Choroid plexus epithelial cell (primary cell): Measurements from ENCODE around the gene KLHL9.
"Not testable (repeated sequence)": the region's sequence is repeated elsewhere in the genome, so short reads cannot be mapped to it uniquely, and the experiment has no call there.

Experiments
- DNase-seq: peaks from one replicate; pipeline ENCODE4 v3.0.0-alpha.2; 2010; ENCODE audit warnings: low read depth
- H3K4me3 ChIP-seq: 2 replicates; pipeline ENCODE4 v1.5.1; 2011; ENCODE audit warnings: low read depth, mild to moderate bottlenecking, control low read depth, low read length, moderate library complexity
- TF ChIP-seq, protein P1 (sequence below): conservative IDR thresholded peaks from 2 replicates; pipeline ENCODE4 v1.5.1; 2011; ENCODE audit warnings: low read depth, mild to moderate bottlenecking, control low read depth, inconsistent platforms, low read length, moderate library complexity

The KLHL9 gene

GRCh38 chr9:21334701-21335632 lies at the start of gene KLHL9:
KLHL9 (minus strand) TSS chr9:21335404; CDS start chr9:21334859, 545 bp downstream.
- peak; percentile 94 for DNase-seq
- H3K4me3 ChIP-seq: peak within 1 kb of the TSS; percentile 84
- TF ChIP-seq, protein P1, sequence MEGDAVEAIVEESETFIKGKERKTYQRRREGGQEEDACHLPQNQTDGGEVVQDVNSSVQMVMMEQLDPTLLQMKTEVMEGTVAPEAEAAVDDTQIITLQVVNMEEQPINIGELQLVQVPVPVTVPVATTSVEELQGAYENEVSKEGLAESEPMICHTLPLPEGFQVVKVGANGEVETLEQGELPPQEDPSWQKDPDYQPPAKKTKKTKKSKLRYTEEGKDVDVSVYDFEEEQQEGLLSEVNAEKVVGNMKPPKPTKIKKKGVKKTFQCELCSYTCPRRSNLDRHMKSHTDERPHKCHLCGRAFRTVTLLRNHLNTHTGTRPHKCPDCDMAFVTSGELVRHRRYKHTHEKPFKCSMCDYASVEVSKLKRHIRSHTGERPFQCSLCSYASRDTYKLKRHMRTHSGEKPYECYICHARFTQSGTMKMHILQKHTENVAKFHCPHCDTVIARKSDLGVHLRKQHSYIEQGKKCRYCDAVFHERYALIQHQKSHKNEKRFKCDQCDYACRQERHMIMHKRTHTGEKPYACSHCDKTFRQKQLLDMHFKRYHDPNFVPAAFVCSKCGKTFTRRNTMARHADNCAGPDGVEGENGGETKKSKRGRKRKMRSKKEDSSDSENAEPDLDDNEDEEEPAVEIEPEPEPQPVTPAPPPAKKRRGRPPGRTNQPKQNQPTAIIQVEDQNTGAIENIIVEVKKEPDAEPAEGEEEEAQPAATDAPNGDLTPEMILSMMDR: no peak

GRCh38 chr9:21383627-21384026 lies 48.4 kb upstream of the KLHL9 start:
- TF ChIP-seq, protein P1: no peak
- DNase-seq: no peak
- no peak overlapping the region for H3K4me3 ChIP-seq

DNA sequence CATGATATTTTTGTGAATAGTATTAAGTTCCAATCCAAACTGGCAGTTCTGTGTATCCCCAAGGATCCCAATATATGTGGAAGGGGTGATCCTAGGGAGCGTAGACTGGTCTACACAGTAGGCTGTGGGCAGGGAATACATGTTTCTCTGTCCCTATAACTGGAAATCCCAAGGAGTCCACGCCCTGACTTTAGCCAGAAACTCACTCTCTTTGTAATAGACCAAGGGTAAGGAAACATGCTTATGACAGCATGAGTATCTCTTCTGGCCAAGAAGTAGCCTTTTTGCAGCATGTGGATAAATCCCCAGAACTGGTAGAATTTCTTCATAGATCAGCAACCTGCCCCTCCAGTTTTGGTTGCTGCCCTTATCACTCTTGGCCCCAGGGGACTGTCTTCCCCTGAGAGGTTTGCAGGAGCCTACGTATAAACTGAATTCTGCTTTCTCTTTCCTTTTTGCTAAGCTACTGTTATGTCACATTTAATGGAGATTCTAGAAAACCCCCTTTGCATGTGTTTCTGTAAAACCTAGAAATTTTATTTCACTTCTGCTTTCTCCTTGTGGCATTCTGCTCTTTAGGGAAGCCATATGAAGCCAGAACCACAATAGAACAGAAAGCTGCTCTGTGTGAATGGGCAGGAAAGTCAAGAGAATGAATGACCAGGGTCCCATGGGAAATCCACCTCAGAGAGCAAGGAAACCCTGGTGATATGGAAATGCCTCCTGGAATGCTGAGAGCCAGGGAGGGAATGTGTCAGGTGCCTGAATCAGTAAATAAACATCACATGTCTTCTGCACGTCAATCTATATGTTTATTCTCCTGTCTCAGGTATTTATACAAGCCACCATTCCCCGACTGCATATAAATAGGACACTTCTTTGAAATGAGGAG lies 46.5 kb upstream of the KLHL9 start:
- no peak for DNase-seq
- no peak overlapping the region for H3K4me3 ChIP-seq
- TF ChIP-seq, protein P1: no peak

DNA sequence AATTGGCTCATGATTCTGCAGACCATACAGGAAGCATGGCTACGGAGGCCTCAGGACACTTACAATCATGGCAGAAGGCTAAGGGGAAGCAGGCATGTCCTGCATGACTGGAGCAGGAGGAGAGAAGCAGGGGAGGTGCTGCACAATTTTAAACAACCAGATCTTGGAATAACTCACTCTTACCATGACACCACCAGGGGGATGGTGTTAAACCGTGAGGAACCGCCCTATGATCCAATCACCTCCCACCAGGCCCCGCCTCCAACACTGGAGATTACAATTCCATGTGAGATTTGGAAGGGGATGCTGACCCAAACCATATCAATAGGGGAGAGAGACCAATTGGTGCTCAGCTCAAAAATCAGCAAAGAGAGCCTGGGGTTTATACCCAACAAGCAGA lies 36.3 kb upstream of the KLHL9 start:
- DNase-seq, H3K4me3 ChIP-seq: not testable (repeated sequence)

GRCh38 chr9:21367957-21368356 lies 32.8 kb upstream of the KLHL9 start, which contains the start of gene IFNA13:
IFNA13 (minus strand) TSS chr9:21368057; CDS start chr9:21368010, 47 bp downstream.
- TF ChIP-seq, protein P1: no peak
- no peak within 1 kb of the TSS for H3K4me3 ChIP-seq
- DNase-seq: no peak

GRCh38 chr9:21367169-21367568 lies 32.0 kb upstream of the KLHL9 start:
- H3K4me3 ChIP-seq, DNase-seq: not testable (repeated sequence)

- TF ChIP-seq, protein P1: no peak
- DNase-seq: no peak
- H3K4me3 ChIP-seq: no peak overlapping the region
Measured at GRCh38 chr9:21362287-21362686, 27.1 kb upstream of the KLHL9 start.
